Fibroblast of villous mesenchyme (primary cell): Measurements from ENCODE around the gene MICA. TPM values are rescaled to one million over a fixed set of nuclear protein-coding genes. Genes with fewer than 3 reads are reported as not detected.
A peak's percentile ranks its signal among the peaks of the same experiment; 100 is the strongest.

Experiments
- DNase-seq: peaks from one replicate; pipeline ENCODE4 v3.0.0-alpha.2; 2010; ENCODE audit warnings: low read depth
- H3K4me3 ChIP-seq: 2 replicates; pipeline ENCODE4 v1.5.1; 2011; ENCODE audit warnings: low read depth, mild to moderate bottlenecking, low read length
- CTCF ChIP-seq: IDR thresholded peaks from 2 replicates; pipeline ENCODE4 v1.5.1; 2012; ENCODE audit warnings: low read depth, mild to moderate bottlenecking, low read length; ENCODE audit not compliant: insufficient read depth
- total RNA-seq: library from RNA; depleted of rRNA; stranded (reverse); fragments of >200 nt; gene quantifications from 2 replicates; pipeline ENCODE4 v1.2.3, GENCODE V29; 2012

Gene MICA
- total RNA-seq = 45.3 and 54.8 TPM in 2 replicates

DNA sequence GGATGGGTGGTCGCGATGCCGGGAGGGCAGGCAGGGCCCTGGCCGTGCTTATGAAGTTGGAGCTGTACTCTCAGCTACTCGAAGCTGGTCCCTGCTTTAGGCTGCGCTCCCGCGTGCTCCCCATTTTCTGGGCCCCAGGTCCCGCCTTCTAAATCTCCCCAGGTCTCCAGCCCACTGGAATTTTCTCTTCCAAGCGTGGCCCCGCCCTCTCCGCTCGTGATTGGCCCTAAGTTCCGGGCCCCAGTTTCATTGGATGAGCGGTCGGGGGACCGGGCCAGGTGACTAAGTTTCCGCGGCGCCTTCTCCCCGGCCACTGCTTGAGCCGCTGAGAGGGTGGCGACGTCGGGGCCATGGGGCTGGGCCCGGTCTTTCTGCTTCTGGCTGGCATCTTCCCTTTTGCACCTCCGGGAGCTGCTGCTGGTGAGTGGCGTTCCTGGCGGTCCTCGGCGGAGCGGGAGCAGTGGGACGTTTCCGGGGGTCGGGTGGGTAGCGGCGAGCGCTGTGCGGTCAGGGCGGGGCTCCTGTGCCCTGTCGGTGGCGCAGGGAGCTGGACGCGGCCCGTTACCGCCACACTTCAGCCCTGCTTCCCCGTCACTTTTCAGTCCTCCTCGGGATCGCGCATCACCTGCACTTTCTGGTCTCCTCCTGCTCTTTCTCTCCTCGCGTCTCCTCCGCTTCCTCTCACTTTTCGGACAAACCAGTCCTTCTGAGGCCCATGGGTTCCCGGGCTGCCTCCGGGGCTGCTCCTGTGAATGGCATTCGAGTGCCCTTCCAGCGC, at the start of gene MICA:
TSS of gene MICA (plus strand) at position 313 of the 778 bp plus-strand sequence. CDS start at position 351, 38 bp downstream.
- TF ChIP-seq CTCF = no peak
- peak within 1 kb of the TSS; percentile 86 for H3K4me3 ChIP-seq
- peak; percentile 87 for DNase-seq

DNA sequence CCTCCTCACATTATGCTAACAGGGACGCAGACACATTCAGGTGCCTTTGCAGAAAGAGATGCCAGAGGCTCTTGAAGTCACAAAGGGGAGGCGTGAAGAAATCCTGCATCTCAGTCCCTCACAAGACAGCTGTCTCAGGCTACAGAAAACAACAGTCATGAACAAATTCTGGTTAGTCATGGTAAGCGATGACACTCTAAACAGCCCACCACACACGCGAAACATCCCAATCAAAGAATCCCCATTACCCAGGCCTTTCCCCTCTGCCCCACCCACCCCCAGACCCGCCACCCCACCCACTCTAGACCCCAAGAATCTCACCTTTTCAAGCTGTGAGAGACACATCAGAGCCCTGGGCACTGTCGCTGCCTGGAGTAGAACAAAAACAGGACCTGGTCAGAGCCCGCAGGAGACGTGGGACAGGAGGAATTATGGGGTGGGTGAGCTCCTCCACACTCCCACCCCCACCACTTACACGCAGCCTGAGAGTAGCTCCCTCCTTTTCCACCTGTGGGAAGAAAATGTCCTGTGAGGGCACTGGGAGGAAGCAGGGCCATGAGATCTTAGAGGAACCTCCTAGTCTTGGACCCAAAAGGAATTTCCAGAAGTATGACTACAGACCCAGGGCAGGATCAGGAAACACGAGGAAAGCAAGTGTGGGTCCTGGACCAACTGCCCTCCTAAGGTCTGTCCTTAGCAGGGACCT, 49.1 kb upstream of the MICA start:
- peak overlapping the region; percentile 73 for H3K4me3 ChIP-seq
- no peak for DNase-seq
- TF ChIP-seq CTCF = no peak

- DNase-seq = no peak
- no peak for TF ChIP-seq CTCF
- peak overlapping the region; percentile 73 for H3K4me3 ChIP-seq
Observed at GRCh38 chr6:31354864-31355582, 48.4 kb upstream of the MICA start.

DNA sequence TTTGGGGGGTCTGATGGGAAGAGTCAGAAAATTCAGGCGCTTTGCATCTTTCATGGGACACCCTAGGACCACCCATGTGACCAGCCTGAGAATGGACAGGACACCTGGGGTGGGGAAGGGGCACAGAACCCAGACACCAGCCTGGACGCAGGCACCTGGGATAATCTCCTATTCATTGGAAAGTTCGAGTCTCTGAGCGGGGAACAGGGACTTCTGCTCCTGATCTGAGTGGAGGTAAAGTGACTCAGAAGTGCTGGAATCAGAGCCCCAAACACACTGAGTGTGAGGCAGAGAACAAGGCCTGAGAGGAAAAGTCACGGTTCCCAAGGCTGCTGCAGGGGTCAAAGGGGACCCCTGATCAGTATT, 47.8 kb upstream of the MICA start:
- H3K4me3 ChIP-seq = peak overlapping the region; percentile 73

GRCh38 chr6:31356216-31356945, 47.0 kb upstream of the MICA start:
- TF ChIP-seq CTCF = no peak
- peak; percentile 39 for DNase-seq

More for the DNA sequence above, 47.8 kb upstream of the MICA start:
- no peak for DNase-seq
- TF ChIP-seq CTCF = no peak

GRCh38 chr6:31356946-31357466, 46.4 kb upstream of the MICA start, which contains the start of gene HLA-B:
HLA-B (minus strand) TSS chr6:31357179; CDS start chr6:31357158, 21 bp downstream.
- peak; percentile 95 for DNase-seq
- peak within 1 kb of the TSS; percentile 73 for H3K4me3 ChIP-seq
- no peak for TF ChIP-seq CTCF

More at GRCh38 chr6:31356216-31356945, 47.0 kb upstream of the MICA start:
- peak overlapping the region; percentile 73 for H3K4me3 ChIP-seq
